ENCODE data around the gene AIFM2. TPM values are rescaled to one million over a fixed set of nuclear protein-coding genes. Genes with fewer than 3 reads are reported as not detected.

The AIFM2 gene
- total RNA-seq, 1 donor from 2014 or later: 5.9 TPM

- DNase-seq (ENCODE audit: low read depth, low spot score): peak; percentile 94
These were observed 14.0 kb upstream of the AIFM2 start, which contains the start of gene TYSND1 for GRCh38 chr10:70146489-70147258. Gene TYSND1, minus strand, starts transcription at chr10:70146700. Its CDS starts 114 bp downstream, at chr10:70146586.

DNA sequence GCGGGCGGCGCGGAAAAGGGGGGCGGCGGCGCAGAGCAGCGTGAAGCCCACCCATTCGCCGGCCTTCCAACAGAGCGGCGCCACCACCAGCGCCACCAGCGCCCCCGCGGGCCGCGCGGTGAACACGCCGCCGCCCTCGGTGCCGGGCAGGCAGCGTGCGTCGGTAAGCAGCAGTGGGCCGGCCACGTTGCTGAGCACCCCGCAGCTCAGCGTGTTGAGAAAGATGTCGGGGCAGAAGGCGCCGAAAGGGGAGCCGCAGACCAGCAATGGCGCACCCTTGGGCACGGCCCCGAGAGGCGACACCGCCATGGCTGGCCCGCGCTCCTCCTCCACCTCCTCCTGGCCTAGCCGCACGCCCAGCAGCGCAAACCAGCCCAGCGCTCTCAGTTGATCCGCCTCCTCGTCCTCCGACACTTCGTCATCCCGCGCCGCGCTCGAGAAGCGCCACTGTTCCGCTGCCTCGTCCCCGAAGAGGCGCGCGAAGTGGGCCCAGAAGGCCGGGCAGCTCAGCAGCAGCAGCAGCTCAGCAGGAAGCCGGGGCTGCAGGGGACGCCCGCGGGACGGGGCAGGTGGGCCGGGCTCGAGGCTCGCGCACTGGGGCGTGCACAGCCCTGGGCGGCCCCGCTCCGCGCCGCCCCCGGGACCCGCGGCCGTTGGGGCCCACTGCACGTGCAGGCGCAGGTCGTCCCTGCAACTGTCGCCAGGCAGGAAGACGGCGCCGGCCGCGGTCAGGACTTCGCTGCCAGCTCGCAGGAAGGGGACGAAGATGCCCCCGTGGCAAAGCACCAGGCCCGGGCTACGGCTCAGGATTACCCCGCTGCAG is 13.3 kb upstream of the AIFM2 start:
- no peak for DNase-seq (ENCODE audit: low read depth, low spot score)

- no peak for DNase-seq (ENCODE audit: low read depth, low spot score)
These were observed 12.6 kb upstream of the AIFM2 start for GRCh38 chr10:70145166-70145665.

DNA sequence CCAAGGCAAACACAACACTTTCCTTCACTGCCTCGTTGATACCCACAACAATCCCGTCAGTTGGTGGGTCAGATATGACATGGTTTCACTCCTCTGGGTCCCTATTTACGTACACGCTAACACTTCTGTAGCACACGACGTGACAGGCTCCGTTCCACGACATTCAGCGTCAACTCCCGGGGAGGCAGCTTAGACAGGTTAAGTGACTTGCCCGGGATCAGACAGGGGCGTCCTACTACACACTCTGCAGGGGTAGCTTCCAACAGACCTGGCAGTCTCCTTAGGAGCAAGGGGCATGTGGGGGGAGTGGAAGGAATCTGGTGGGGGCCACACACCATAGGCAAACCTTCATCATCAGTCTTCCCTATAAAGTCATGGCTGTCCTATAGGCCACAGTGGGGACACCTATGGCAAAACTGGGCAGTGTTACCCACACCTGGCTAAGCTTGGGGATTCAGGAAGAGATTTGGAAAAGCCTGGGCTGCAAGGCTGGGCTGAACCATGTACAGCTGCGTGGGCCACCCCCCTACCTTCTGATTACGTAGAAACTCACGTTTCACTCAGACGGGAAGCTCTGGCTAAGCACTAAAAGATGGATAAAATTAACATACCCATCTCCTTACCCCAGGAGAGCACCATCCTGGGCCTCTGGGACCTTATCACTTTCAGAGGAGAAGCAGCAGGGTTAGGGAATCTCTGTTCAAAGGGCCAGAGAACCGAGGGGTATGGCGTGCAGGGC is 11.9 kb upstream of the AIFM2 start:
- no peak for DNase-seq (ENCODE audit: low read depth, low spot score)

DNA sequence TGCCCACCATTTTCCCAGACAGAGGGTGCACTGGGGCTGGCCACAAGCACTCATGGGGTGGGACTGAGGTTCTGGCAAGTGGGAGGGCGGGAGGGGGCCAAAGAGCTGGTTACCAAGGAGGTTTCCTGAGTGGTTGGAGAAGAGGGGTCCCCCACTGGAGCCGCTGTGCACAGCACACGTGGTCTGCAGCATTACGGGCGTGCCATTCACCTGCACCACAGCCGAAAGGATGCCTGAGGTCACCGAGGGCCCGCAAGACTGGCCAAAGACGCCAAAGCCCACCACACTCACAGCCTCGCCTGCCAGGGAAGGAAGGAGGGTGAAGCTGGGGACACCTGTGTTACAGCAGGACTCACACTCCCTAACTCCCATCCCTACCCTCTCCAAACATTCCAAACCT is 9.9 kb upstream of the AIFM2 start:
- no peak for DNase-seq (ENCODE audit: low read depth, low spot score)

DNA sequence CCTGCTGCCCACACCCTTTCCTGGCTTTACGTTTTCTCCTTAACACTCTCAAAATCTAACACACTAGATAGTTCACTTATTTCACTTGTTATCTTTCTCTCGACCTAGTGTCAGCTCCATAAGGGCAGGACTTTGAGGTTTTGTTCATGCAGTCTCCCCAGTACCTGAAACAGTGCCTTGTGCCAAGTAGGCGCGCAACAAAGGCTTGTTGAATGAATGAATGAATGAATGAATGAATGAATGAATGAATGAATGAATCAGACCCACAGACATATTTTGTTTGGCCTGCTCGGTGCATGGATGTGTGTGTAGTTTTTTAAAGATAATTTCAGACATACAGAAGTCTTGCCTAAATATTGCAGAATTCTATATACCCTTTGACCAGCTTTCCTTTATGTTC is 7.7 kb upstream of the AIFM2 start:
- DNase-seq (ENCODE audit: low read depth, low spot score): no peak

DNA sequence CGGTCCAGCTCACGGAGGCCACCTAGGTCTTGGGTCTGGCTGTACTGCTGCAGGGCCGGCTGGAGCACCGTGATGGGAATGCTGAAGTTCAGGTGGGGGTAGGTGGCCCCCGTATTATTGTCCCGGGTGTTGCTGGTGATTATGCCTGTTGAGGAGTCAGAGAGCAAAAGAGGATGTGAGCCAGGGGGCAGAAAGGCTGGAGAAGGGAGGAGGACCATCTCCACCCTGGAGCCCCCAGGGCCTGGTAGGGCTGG is 7.3 kb upstream of the AIFM2 start:
- no peak for DNase-seq (ENCODE audit: low read depth, low spot score)

- DNase-seq (ENCODE audit: low read depth, low spot score): no peak
These were observed 6.7 kb upstream of the AIFM2 start for GRCh38 chr10:70139151-70139996.

DNA sequence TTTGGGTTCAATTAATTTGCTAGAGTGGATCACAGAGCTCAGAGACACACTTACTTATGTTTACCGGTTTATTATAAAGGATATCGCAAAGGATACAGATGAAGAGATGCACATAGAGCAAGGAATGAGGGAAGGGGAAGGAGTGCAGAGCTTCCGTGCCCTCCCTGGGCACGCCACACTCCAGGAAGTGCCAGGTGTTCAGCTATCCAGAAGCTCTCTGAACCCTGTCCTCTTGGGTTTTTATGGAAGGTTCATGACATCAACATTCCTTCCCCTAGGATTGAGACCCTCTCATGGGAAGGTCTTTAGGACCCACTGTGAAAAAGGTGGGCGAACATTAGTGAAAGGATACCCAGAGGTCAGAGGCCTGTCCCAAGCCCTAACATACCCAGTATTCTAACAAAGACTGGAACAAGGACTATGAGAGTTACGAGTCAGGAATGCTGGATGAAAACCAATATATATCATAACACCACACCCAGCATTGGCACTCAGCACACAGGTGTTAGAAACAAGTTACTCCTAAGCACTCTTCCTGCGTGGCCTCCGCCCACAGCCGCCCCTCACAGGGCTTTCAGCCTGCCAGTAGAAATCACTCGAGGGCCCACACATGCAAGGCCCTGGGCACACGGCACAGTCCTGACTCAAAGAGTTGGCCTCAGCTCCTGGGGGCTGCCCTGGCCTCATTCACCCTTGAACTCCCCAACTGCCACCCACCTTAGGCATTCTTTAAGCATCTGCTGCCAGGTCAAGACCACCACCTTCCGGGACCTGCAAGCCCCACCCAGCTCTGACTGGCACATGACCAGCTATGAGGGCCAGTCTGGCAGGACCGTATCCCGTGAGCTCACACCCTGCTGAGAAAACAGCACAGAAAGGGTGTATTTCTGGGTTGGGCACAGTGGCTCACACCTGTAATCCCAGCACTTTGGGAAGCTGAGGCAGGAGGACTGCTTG is 5.6 kb upstream of the AIFM2 start:
- no peak for DNase-seq (ENCODE audit: low read depth, low spot score)

GRCh38 chr10:70137135-70137534 is 4.5 kb upstream of the AIFM2 start:
- DNase-seq (ENCODE audit: low read depth, low spot score): no peak

DNA sequence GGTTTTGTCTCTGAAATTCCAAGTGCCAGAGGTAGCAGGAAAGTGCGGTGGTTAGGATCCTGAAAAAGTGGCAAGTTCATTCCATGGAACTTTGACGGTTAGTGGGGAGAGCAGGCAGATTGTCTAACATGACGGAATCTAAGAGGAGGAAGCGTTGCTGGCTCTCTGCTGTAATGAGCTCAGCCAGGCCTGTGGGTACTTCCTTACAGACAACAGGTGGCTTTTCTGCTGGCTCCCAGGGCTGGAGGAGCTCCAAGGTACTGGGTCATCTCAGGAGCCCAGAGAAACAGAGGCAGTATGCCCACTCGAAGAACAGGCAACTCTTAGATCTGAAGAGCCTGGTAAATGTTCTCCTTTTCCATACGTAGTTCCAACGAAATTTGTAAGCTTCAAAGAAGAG is 3.1 kb upstream of the AIFM2 start:
- DNase-seq (ENCODE audit: low read depth, low spot score): no peak

GRCh38 chr10:70135046-70135445 is 2.4 kb upstream of the AIFM2 start:
- no peak for DNase-seq (ENCODE audit: low read depth, low spot score)

DNA sequence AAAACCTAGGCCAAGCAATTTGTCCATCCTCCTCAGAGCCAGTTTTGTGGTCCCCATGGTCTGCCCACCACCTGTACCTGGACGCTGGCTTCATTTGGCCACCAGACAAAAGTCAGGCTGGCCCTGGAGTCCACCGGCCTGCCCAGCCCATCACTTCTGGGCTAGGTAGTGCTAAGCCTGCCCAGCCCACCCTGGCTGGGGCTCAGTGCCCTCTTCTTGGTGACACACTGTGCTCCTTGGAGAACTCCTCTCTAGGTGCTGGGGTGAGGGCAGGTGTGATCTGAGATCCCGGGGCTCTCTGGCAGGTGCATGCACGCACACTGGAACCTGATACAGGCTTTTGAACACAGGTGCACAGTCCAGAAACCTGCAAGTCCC is 1.1 kb downstream of the AIFM2 start:
- DNase-seq (ENCODE audit: low read depth, low spot score): no peak

DNA sequence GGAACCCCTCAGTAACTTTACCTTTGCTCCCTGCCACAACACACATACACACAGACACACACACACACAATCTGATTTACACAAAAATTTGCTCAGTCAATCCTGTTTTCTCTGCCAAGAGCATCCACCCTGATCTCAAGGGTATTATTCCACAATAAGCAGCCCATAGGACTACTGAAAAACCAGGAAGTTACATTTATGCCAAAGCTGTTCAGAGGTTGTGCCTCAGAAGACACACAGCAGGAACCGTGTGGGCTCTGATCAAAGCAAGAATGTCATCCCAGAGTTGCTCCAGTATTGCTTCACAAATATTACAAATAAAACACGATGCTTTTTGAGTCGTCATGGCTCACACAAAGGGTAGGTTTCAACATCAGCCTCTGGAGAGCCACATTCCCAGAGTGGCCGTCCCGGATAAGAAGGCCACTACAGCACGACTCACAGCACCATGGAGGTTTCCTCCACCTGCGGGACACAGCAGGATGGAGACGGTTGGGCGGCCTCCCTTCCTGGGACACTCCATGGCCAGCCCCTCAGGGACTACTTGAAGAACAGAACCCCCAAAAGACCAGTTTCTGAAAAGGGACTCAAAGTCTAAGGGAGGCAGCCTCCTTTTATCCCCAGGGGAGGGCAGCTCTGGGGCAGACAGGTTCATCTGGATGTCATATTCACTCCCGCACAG is 1.6 kb downstream of the AIFM2 start:
- no peak for DNase-seq (ENCODE audit: low read depth, low spot score)

GRCh38 chr10:70126700-70127395 is 5.8 kb downstream of the AIFM2 start:
- DNase-seq (ENCODE audit: low read depth, low spot score): no peak

- no peak for DNase-seq (ENCODE audit: low read depth, low spot score)
These were observed 6.6 kb downstream of the AIFM2 start for GRCh38 chr10:70125918-70126552.

GRCh38 chr10:70124918-70125317 is 7.7 kb downstream of the AIFM2 start:
- no peak for DNase-seq (ENCODE audit: low read depth, low spot score)

- no peak for DNase-seq (ENCODE audit: low read depth, low spot score)
These were observed 8.2 kb downstream of the AIFM2 start for GRCh38 chr10:70124415-70124814.
